ENCODE measurements around the gene SND1.
"Not testable (repeated sequence)": the region's sequence is repeated elsewhere in the genome, so short reads cannot be mapped to it uniquely, and the experiment has no call there.

The SND1 gene

DNA sequence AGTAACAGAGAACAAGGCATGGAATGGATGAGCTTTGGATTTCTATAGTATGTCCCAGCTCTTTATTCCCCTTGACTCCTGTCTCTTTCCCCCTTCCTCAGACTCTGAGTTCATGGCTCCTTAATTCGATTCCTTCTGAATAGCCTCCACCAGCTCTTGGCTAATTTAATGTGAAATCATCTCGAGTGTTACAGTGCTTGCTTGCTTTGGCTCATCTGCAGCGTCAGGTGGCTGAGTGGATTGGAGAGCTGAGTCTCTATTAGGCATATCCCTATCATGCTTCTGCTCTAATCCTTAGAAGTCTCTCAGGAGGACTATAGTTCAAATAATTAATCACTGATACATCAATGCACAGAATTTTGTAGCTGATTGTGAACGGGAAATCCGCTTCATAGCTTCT is 244.7 kb downstream of the SND1 start:
- DNase-seq, result no peak

DNA sequence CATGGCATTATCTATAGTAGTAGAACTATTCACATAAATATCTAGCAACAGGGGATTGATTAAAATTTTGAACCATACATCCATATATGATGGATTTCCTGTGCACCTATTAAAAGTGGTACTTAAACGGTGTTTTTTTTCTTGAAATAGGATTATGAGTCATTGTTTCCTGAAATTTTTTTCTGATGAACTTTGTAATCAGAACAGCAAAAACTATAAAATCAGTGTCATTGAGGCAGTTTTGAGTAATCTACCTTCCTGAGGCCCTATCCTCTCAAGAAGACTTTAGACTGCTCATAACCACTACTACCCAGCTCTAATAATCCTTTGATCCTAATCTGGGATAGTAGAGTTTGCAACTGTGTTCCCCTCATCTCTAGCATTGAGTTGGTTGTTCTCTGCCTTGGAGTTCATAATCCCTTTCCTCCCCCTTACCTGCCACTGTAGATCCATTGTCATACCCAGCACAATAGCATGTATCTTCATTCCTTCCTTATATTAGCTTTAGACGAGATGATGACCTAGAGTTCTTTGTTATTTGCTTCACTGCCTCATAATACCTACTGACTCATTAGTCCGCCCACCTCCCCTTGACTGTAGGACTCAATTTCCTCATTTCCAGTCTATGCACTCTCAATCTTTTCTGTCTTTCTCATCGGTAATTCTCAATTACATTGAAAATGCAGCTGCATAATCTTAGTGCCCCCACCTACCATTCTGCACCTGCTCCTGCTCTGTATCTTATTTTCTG is 245.9 kb downstream of the SND1 start:
- DNase-seq, result no peak

DNA sequence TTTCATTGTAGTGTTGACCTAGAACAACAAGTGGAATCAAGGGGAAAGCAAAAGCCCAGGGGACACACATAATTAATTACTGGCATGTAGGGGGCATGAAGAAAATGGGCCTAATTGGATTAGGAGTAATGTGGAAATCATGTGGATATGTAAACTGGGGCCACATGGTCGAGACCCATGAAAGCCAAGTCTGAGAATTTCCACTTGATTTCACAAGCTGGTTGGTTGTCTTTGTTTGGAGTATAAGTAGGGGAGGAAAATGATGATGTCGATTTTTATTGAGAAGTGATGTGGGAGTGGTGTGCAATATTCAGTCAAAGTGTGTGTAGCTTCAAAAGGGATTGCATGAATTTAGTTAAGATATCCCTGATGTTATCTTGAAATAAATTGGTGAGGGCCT is 247.4 kb downstream of the SND1 start:
- DNase-seq, result no peak

DNA sequence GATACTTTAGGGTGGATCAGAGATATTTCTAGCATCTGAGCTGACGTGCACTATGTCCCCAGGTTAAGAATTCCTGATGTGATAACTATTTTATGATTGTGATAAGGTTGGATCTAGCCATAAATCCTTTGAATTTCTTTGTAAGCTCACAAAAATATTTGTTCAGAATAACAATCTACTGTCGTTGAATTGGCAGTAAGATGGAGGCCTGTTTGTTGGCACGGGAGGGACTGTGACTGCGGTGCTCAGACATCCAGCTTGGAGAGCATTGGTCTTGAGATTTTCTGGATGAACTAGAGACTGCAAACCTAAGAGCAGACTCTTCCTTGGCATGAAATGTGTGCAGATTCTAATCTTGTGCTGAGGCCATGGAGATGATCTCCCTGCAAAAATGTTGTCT is 248.1 kb downstream of the SND1 start:
- DNase-seq, result no peak

DNA sequence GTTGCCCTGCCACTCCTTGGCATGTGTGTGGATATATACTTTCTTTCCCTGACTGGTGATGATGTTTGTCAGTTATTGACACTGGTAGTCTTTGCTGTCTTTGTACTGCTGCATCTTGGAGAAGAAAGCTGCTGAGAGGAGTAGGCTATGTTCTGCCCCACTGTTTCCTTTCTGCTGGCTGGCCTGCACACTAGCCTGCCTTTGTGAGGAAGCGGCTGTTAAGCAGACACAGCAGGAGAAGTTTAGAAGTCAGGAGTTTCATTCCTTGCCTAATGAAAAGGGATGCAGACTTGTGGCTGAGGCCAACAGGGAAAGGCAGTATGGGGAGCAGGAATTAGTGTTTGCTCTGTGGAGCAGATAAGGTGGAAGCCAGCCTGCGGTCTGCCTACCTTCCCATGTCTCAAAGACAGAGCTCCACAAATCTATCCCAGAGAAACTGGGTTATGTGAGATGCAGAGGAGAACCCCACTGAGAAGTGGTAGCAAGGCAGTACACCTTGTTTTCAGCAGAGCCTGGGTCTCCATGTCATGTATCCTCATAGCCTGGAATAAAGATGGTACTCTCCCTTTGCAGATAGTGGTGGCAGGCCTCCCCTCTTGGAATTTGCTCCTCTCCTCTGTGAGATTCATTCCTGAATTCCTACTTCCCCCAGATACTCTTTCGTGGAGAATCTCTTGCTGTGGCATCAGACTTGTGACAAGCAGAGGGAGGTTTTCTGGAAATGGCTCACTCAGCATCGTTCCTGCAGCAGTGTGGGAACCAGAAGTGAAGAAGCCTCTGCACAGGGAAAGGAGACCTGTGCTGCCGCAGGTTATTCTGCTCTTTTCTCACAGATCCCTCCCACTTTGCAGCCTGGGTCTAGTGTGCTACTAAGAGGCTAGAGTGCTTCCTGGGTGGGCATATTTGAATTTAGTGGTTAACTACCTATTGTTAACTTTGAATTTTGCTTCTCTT is 249.0 kb downstream of the SND1 start:
- no peak for DNase-seq

DNA sequence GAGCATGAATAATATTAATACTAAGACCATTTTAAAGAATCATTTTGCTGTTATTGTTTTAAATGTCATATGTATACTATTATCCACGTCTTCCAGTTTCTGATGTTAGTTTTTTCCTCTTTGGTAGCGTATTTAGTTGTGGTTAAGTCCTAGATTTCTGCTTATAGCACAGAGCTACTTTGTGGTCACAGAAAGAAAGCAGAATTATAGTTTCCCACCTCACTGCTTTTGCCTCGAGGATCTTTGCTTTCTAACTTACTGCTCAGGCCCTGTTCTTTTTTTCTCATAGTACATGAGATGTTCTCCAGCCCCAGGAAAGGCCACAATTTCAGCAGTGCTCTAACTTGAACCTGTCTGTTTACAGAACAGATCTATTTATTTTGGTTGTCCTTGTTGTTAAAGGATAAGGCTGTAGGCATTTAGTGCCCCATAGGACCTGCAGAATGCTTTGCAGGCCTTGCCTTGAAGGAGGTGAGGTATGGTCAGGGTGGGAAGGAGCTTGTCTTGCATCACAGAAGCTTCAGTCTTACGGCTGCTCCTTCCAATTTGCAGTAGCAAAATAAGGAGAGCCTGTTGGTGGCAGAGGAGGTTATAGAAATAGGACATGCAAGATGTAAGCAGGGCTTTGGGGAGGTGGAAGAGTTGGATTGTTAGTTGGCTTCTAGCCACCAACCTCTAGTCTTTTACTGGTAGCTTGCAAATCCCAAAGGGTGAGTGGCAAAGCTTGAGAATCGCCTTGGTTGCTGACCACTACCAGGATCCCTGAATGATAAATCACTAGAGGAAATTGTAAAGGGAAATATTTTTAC is 250.1 kb downstream of the SND1 start:
- DNase-seq, result no peak

DNA sequence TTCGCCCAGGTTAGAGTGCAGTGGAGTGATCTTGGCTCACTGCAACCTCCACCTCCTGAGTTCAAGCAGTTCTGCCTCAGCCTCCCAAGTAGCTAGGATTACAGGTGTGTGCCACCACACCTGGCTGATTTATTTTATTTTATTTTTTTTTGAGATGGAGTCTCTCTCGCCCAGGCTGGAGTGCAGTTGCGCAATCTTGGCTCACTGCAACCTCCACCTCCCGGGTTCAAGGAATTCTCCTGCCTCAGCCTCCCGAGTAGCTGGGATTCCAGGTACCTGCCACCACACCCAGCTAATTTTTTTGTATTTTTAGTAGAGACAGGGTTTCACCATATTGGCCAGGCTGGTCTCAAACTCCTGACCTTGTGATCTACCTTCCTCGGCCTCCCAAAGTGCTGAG is 250.8 kb downstream of the SND1 start:
- not testable (repeated sequence) for DNase-seq

DNA sequence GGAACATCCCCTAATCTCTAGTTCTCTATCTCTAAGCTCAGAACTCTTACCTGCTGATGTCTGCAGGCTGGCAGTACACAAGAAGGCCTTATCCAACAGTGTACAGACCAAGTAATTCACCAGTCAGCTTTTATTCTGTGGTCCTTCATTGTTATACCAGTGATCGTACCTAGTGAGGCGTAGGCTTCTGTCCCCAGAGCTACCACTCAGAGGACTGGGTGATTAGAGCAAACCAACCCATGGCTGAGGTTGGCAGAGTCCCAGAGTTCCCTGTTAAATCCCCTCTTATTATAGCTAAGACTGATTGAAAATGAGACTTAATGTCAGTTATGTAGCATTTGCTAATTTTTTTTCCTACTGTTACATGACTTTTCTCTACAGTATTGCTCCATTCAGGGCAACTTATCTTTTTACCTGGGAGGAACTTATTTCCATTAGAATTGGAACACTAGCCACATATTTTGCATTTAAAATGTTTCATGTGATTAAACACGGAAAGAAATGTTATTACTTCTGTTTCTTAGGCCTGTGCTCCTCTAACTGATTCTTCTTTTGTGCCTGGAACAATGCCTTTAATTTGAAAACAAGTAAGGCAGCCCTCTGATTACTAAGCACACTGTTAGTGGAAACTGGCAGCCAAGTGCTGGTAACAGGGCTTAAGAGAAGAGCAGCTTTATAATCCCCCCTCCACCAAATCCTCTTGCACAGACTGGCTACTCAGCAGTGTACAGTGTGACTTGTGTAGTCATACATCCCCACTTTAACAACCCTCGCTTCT is 252.1 kb downstream of the SND1 start:
- DNase-seq, result no peak

DNA sequence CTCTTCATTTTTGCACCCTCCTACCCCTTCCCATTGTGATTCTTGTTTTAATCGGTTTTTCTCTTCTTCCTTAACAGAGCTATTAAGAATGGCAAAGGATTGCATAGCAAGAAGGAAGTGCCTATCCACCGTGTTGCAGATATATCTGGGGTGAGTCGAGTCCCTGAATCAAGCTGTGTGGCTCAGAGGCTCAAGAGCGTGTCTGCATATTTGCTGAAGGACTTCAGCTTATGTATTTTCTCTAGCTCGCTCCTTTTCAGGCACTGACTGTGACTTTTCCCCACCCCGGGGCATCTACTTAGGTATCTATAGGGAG is 252.6 kb downstream of the SND1 start:
- no peak for DNase-seq

DNA sequence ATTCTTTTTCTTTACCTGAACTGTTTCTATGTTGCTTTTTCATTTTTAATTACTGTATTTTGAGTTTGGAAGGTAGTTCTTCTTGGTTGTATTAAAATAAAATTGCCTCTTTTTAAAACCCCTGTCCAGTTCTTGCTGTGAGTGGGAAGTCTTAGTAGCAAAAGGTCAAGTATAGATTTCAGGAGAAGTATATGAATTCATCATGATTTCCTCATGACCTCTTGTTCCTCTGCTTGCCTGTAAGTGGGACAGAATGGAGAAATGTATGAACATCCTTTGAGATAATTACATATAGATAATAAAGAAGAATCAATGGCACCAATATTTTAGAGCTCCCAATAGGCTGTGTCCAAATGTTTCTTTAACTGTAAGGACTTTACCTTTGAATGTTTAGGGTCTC is 253.0 kb downstream of the SND1 start:
- no peak for DNase-seq

DNA sequence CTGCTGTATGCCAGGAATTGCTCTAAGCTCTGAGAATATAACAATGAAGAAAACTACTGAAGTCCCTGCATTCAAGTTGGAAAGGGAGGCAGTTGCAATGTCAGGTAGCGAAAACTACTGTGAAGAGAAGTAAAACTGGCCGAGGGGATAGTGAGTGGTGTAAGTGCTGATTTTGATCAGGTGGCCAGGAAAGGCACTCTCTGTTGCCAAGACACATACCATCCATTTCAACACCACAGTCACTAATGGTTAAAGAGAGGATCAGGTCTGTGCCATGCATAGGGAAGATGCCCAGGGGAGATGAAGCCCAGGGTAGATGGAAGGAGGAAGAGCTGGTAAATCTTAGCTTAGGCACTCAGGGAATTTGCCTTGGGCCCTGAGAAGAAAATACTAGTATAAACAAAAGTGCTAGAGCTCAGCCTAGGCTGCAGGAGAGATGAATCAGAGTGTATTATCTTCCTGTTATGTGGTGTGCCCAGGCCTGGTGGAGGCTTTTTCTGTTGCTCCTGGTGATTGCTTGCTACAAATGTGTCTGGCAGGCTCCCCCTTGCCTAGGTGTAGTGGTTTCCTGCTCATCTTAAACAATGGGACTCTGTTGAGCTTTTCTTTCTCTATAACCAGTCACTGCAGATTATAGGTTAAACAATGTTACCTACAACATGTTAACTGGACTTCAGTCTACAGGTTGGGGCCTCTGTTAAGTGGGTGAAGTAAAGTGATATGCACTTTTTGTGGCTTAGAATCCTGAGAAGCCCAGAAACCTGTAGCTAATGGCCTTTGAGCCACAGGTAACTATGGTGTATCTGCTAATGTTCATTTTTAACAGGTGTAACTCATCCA is 253.7 kb downstream of the SND1 start:
- DNase-seq, result no peak

DNA sequence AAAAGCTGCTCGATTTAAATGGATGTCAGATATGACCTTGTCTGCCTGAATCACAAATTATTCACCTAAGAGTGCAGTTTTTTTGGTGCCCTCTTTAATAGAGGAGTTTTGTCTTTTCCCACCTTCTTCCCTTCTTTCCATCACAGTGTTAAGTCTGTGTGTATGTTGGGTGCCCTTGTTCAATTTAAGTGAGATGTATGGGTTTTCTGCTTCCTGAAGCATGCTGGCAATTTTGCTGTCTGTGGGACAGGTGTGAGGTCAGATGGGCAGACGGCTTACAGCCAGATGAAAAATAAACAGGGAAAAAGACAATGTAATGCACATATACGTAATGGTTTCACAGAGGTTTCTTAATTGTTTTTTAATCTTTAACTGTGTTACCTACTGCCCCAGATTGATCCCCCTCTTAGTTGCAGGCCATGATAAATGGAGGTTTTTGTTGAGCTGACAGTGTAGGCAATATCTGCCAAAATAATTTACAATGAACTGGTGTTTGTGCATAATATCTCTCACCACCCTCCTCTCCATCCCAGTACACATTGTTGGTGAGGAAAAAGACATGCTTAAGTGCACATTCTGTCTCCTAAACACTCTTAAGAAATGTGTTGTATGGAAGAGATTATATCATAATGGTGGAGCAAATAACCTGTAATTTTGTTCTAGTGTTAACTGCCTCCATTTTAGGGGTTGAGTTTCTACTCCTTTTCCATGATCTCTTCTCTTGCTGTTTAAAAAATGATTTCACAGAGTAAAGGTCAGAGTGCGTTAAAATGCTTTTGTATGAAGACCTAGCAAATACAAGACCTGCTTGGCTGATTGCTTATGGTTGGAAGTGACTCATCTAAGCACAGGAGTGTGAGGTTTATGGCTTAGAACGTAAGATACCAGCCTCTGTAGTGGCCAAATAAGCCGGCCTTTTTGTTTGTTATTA is 255.4 kb downstream of the SND1 start:
- DNase-seq, result no peak

DNA sequence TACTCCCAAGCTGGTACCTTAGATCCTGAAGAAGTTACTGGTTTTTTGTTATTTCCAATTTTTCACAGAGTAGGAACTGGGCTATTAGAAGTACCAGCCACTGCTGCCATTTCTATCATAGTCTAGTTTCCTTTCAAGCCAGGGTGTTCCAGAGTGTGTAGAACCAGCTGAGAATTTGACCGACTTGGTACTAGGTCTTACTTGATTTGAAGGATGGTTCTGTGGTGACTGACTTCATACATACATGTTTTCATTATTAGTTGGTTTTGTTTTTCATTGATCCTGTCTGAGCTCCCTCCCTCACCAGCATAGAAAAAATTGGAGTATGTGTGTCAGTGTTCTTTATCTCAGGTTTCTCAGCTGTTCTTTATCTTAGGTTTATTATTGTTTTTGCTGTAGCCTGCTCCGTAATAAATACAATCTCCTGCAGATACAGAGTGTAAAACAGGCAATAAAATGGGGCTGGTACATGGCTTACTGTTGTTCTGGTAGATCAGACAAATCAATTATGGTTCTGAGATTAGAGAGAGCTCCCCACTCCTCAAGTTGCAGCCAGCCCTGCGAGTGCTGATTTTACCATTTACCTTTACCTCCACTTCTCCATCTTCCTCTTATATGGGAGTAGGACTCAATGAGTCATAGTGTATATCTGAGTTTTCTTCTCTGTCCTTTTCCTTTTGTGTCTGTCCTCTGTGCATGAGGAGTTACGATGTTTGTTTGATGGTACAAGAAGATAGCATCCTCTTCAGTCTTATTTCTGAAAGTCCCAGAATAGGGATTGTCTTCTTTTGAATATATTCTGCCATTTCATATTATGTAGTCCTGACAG is 256.6 kb downstream of the SND1 start:
- DNase-seq, result no peak

DNA sequence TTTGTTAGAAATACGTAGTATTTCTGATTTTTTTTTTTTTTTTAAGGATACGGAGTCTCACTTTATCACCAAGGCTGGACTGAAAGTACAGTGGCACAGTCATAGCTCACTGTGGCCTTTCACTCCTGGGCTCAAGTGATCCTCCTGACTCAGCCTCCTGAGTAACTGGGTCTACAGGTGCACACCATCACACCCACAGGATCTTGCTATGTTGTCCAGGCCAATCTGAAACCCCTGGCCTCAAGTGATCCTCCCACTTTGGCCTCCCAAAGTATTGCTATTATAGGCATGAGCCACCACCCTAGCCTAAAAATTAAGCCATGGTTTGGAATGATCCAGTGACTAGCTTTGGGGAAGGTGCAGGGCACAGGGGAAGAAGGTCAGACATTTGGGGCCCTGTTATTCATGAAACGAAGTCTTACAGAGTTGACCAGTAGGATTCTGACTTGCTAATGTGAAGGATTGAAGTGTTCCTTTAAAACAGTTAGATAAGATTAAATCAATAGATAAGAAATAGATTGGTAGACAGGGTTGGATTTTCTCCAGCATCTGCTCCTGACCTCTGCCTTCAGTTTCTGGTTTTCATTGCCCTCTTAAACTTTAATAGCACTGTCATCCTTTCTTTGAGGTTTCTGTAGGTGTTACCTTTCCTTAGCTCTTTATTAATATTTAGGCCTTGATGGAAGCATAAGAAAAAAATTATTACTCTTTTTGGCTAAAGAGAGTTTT is 257.6 kb downstream of the SND1 start:
- no peak for DNase-seq

DNA sequence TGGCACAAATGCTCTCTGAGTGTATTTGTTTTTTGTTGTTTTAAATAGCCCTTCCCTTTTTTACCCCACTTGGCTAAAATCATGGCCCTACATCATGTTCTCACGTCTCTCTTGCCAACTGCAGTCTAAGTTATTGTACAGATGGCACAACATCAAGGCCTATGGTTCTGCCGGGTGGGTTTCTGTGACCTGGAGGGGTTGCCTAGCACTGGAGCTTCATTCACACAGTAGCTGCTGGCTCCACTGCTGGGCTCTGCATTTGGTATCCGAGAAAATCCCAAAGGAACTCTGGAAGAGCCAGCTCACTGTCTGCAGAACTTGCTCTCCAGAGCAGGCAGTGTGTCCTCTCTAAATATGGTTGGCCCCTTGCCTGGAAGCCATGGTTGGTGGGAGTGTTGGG is 258.7 kb downstream of the SND1 start:
- no peak for DNase-seq

DNA sequence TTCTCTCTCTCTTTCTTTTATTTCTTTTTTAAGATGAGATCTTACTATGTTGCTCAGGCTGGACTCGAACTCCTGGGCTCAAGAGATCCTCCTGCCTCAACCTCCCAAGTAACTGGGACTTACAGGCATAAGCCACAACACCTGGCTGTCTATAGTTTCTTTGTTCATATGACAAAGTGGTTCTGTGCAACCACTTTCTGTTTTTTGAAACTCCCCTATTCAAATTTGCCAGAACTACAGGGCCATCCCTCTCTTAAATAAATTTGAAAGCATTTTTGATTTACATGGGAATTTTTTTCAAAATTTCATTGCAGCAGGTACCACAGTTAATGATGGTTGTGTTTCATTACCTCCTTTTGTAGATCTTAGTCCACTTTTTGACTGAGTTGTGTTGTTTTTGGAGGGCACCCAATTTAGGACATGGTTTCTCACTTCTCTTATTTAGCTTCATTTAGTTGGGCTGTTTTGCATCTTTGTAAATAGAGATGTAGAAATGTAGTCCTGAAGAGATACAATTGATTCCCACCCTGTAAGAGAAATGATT is 260.0 kb downstream of the SND1 start:
- DNase-seq, result no peak

DNA sequence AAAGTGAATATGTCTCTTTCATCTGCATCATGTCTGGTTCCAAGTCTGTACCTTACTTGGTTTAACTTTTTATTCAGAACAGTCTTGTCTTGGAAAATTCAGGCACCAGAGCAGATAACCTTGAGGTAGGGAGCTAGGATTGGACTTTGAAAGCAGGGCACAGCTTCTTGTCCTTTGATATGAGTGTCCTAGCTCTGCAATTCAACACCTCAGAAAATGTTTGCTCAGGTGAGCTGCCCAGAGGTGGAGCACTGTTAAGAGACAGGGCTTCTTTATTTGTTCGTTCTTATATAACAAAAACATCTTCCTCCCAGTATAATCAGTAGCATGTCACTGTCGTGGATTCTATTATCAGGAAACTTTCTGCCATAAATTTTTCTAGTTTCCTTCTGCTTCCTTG is 260.9 kb downstream of the SND1 start:
- DNase-seq, result no peak

DNA sequence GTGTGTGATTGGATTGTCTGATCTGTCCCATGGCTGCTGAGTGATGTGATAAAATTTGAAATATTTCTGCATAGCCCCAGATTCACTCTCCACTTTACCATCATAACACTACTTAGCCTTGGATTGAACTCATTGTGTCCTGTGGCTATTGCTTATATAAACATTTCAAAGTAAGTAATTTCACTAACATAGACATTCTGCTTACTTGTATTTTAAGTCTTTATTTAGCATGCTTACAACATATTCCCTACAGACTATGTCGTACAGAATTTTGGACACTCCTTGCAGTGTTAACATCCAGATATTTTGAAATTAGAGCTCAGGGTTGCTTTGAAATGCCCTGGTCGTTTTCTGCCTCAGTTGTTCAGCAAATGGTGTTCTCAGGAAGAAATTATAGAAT is 261.7 kb downstream of the SND1 start:
- no peak for DNase-seq

DNA sequence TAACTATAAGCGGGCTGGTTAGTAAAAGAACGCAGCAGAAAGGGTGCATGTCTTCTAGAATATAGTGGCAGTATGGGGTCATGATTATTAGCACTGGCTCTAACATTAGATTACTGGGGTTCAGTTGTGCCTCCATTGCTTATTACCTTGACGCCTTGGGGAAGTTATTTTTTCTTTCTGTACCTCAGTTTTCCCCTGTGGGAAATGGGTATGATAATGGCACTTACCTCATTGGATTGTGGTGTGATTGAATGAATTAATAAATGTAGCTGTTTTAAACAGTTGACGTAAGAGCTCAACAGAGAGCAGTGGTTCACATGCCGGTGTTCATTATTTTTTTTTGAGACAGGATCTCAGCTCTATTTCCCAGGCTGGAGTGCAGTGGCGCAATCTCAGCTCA is 262.7 kb downstream of the SND1 start:
- no peak for DNase-seq

Data from NCI-H1105 (cell line).